ENCODE results near the gene TRIM54. TPM values are rescaled to one million over a fixed set of nuclear protein-coding genes. Genes with fewer than 3 reads are reported as not detected.

The TRIM54 gene, protein sequence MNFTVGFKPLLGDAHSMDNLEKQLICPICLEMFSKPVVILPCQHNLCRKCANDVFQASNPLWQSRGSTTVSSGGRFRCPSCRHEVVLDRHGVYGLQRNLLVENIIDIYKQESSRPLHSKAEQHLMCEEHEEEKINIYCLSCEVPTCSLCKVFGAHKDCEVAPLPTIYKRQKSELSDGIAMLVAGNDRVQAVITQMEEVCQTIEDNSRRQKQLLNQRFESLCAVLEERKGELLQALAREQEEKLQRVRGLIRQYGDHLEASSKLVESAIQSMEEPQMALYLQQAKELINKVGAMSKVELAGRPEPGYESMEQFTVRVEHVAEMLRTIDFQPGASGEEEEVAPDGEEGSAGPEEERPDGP
- total RNA-seq = under 1 TPM in 1 of 6 donors, not detected in 5; 0.49 TPM

- Histone ChIP-seq H3K27ac (no peak within 1 kb of the TSS), H3K27me3 (no peaks in the 10 kb centered on the region), H3K36me3 (no peaks in the 10 kb centered on the region), H3K4me1 (peaks cover 0 to 5% (median 0%) of the 10 kb centered on the region in 4 donors), H3K9me3 (no peaks in the 10 kb centered on the region), H3K4me3 (no peak within 1 kb of the TSS)
- TF ChIP-seq POLR2AphosphoS5 (IDR thresholded peaks at IDR 0.05) (no peak), EP300 (IDR thresholded peaks at IDR 0.05) (no peak), POLR2A (IDR thresholded peaks at IDR 0.05) (no peak)
- TF ChIP-seq, protein P1, sequence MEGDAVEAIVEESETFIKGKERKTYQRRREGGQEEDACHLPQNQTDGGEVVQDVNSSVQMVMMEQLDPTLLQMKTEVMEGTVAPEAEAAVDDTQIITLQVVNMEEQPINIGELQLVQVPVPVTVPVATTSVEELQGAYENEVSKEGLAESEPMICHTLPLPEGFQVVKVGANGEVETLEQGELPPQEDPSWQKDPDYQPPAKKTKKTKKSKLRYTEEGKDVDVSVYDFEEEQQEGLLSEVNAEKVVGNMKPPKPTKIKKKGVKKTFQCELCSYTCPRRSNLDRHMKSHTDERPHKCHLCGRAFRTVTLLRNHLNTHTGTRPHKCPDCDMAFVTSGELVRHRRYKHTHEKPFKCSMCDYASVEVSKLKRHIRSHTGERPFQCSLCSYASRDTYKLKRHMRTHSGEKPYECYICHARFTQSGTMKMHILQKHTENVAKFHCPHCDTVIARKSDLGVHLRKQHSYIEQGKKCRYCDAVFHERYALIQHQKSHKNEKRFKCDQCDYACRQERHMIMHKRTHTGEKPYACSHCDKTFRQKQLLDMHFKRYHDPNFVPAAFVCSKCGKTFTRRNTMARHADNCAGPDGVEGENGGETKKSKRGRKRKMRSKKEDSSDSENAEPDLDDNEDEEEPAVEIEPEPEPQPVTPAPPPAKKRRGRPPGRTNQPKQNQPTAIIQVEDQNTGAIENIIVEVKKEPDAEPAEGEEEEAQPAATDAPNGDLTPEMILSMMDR (IDR thresholded peaks at IDR 0.05) = no peak
- no peak for DNase-seq
- WGBS, 2 donors = 75 to 79% methylated on average over 5 of the region's 5 CpGs
- no peak for ATAC-seq (ENCODE audit: low FRiP score in 2 of 2)
Measured at GRCh38 chr2:27281855-27282559, at the start of gene TRIM54. TSS of gene TRIM54 (plus strand) at chr2:27282429. CDS start at chr2:27282732, 303 bp downstream.

DNA sequence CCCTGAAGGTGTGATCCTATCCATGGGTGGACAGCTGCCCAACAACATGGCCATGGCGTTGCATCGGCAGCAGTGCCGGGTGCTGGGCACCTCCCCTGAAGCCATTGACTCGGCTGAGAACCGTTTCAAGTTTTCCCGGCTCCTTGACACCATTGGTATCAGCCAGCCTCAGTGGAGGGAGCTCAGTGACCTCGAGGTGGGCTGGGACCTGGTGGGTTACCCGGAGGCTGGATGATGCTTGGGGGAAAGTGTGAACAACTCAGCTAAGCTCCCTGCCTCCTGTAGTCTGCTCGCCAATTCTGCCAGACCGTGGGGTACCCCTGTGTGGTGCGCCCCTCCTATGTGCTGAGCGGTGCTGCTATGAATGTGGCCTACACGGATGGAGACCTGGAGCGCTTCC lies 48.9 kb upstream of the TRIM54 start:
- Histone ChIP-seq H3K27me3 (no peaks in the 10 kb centered on the region), H3K4me3 (no peak overlapping the region), H3K9me3 (no peaks in the 10 kb centered on the region), H3K4me1 (no peaks in the 10 kb centered on the region), H3K36me3 (peaks cover 44 to 99% (median 86%) of the 10 kb centered on the region in 4 donors), H3K27ac (no peak overlapping the region)
- ATAC-seq (ENCODE audit: low FRiP score in 2 of 2) = peak in 1 of 2 donors; percentile 7
- TF ChIP-seq EP300 (IDR thresholded peaks at IDR 0.05) (no peak), POLR2AphosphoS5 (IDR thresholded peaks at IDR 0.05) (no peak), POLR2A (IDR thresholded peaks at IDR 0.05) (no peak)
- TF ChIP-seq, protein P1 (IDR thresholded peaks at IDR 0.05) = no peak
- no peak for DNase-seq
- 93 to 95% methylated on average over 9 to 14 of the region's 14 CpGs for WGBS, 2 donors

GRCh38 chr2:27236136-27236535 lies 46.1 kb upstream of the TRIM54 start:
- Histone ChIP-seq H3K4me3 (no peak overlapping the region), H3K36me3 (peaks cover 48 to 100% (median 100%) of the 10 kb centered on the region in 4 donors), H3K4me1 (no peaks in the 10 kb centered on the region), H3K9me3 (no peaks in the 10 kb centered on the region), H3K27me3 (no peaks in the 10 kb centered on the region), H3K27ac (no peak overlapping the region)
- ATAC-seq (ENCODE audit: low FRiP score in 2 of 2) (no peak), DNase-seq (no peak)
- 97% methylated on average over 10 of the region's 12 CpGs for WGBS, 2 donors
- TF ChIP-seq EP300 (IDR thresholded peaks at IDR 0.05) (no peak), POLR2A (IDR thresholded peaks at IDR 0.05) (no peak), POLR2AphosphoS5 (IDR thresholded peaks at IDR 0.05) (no peak)
- TF ChIP-seq, protein P1 (IDR thresholded peaks at IDR 0.05) = no peak

GRCh38 chr2:27236626-27237025 lies 45.6 kb upstream of the TRIM54 start:
- no peak for TF ChIP-seq POLR2AphosphoS5 (IDR thresholded peaks at IDR 0.05)
- TF ChIP-seq POLR2A (IDR thresholded peaks at IDR 0.05) = no peak
- TF ChIP-seq EP300 (IDR thresholded peaks at IDR 0.05) = no peak
- TF ChIP-seq, protein P1 (IDR thresholded peaks at IDR 0.05) = no peak
- no peaks in the 10 kb centered on the region for H3K27me3 ChIP-seq
- no peak overlapping the region for H3K27ac ChIP-seq
- H3K4me1 ChIP-seq = no peaks in the 10 kb centered on the region
- H3K4me3 ChIP-seq = no peak overlapping the region
- DNase-seq (no peak), ATAC-seq (ENCODE audit: low FRiP score in 2 of 2) (no peak)
- peaks cover 48 to 100% (median 100%) of the 10 kb centered on the region in 4 donors for H3K36me3 ChIP-seq
- WGBS, 2 donors = 87 to 100% methylated on average over 3 of the region's 3 CpGs
- H3K9me3 ChIP-seq = no peaks in the 10 kb centered on the region

Measured in upper lobe of left lung (tissue), 6 donors.